ENCODE measurements around the gene ATXN1. TPM values are rescaled to one million over a fixed set of nuclear protein-coding genes. Genes with fewer than 3 reads are reported as not detected.

Gene ATXN1
- total RNA-seq, 1 donor from 2014 or later, result 71.2 TPM

- no peak for ATAC-seq
- no peaks in the 10 kb centered on the region for H3K4me1 ChIP-seq
- H3K36me3 ChIP-seq, result no peaks in the 10 kb centered on the region
- no peaks in the 10 kb centered on the region for H3K27me3 ChIP-seq
- H3K9me3 ChIP-seq, result no peaks in the 10 kb centered on the region
- no peak overlapping the region for H3K27ac ChIP-seq
- intact Hi-C loops (cut with DNase I), result no loop called here
- no peak for DNase-seq
- H3K4me3 ChIP-seq, result no peak overlapping the region
- TF ChIP-seq, protein P1, sequence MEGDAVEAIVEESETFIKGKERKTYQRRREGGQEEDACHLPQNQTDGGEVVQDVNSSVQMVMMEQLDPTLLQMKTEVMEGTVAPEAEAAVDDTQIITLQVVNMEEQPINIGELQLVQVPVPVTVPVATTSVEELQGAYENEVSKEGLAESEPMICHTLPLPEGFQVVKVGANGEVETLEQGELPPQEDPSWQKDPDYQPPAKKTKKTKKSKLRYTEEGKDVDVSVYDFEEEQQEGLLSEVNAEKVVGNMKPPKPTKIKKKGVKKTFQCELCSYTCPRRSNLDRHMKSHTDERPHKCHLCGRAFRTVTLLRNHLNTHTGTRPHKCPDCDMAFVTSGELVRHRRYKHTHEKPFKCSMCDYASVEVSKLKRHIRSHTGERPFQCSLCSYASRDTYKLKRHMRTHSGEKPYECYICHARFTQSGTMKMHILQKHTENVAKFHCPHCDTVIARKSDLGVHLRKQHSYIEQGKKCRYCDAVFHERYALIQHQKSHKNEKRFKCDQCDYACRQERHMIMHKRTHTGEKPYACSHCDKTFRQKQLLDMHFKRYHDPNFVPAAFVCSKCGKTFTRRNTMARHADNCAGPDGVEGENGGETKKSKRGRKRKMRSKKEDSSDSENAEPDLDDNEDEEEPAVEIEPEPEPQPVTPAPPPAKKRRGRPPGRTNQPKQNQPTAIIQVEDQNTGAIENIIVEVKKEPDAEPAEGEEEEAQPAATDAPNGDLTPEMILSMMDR (IDR thresholded peaks at IDR 0.05), result no peak
Observed at GRCh38 chr6:16359563-16359962, 401.7 kb downstream of the ATXN1 start.

DNA sequence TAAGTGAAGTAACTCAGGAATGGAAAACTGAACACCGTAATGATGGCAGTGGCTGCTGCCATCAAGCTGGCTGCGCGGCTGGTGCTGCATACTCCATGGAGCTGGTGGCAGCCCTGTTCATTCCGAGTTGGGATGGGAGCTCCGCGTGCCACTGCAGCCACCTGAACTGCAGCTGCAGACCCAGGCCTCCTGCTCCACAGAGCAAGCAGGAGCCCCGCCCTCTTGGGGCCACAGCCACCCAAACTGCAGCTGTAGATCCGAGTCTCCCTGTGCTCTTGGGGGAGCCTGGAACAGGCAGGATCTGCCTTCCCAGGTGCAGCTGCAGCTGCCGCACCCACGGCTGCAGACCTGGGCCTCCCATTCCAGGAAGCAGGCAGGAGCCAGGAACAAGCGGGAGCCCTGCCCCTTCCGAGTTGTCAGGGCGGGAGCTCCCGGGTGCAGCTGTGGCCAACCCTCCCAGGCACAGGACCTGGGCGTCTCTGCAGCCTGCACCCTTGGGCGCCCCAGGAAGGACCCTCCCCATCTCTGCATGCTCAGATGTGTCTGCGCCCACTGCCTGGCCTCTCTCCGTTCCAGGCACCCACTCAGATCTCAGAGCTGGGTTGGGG is 402.6 kb downstream of the ATXN1 start:
- TF ChIP-seq, protein P1 (IDR thresholded peaks at IDR 0.05), result no peak
- H3K27ac ChIP-seq, result no peak overlapping the region
- H3K27me3 ChIP-seq, result no peaks in the 10 kb centered on the region
- H3K4me1 ChIP-seq, result no peaks in the 10 kb centered on the region
- H3K36me3 ChIP-seq, result no peaks in the 10 kb centered on the region
- no peak overlapping the region for H3K4me3 ChIP-seq
- DNase-seq, result no peak
- no peak for ATAC-seq
- no peaks in the 10 kb centered on the region for H3K9me3 ChIP-seq
- intact Hi-C loops (cut with DNase I), result no loop called here

DNA sequence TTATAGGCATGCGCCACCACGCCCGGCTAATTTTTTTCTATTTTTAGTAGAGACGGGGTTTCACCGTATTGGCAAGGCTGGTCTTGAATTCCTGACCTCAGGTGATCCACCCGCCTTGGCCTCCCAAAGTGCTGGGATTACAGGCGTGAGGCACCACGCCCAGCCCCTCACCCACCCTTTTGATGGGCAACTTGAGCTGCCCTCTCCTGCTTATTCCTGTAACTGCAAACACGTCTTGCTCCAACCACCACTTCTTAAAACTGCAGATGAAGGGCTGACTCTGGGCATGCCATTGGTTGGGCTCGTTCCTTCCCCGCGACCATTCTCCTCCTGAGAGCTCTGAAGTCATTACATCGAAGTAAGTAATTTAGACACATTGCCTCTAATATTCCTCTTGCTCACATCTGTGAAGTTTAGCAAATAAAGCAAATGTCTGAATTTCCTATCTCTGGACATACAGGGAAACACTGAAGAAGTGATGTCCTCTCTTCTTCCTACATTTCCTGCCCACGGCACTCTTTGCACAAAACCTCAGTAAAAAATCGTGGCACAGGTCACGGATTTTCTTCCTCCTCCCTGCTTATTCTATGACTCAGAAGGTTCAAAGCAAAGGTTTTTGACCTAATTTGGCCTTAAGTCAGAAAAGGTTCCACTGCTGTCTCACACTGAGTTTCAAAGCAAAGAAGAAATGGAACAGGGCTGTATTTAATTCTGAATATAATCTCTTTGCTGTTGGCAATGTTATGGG is 405.4 kb downstream of the ATXN1 start:
- H3K27me3 ChIP-seq, result no peaks in the 10 kb centered on the region
- H3K4me3 ChIP-seq, result no peak overlapping the region
- peaks cover 4% of the 10 kb centered on the region for H3K4me1 ChIP-seq
- no peaks in the 10 kb centered on the region for H3K9me3 ChIP-seq
- ATAC-seq (peak; percentile 44), DNase-seq (no peak)
- intact Hi-C loops (cut with DNase I), result no loop called here
- H3K27ac ChIP-seq, result no peak overlapping the region
- no peaks in the 10 kb centered on the region for H3K36me3 ChIP-seq
- TF ChIP-seq, protein P1 (IDR thresholded peaks at IDR 0.05), result no peak

- DNase-seq (no peak), ATAC-seq (no peak)
- H3K27me3 ChIP-seq, result no peaks in the 10 kb centered on the region
- no peak overlapping the region for H3K4me3 ChIP-seq
- H3K9me3 ChIP-seq, result no peaks in the 10 kb centered on the region
- no peak overlapping the region for H3K27ac ChIP-seq
- no peaks in the 10 kb centered on the region for H3K36me3 ChIP-seq
- intact Hi-C loops (cut with DNase I), result no loop called here
- TF ChIP-seq, protein P1 (IDR thresholded peaks at IDR 0.05), result no peak
- peaks cover 4% of the 10 kb centered on the region for H3K4me1 ChIP-seq
Observed at GRCh38 chr6:16355238-16355637, 406.0 kb downstream of the ATXN1 start.

- TF ChIP-seq, protein P1 (IDR thresholded peaks at IDR 0.05), result no peak
Observed at GRCh38 chr6:16354692-16355091, 406.6 kb downstream of the ATXN1 start.

More at GRCh38 chr6:16354692-16355091, 406.6 kb downstream of the ATXN1 start:
- H3K27me3 ChIP-seq, result no peaks in the 10 kb centered on the region
- no peak overlapping the region for H3K4me3 ChIP-seq
- ATAC-seq, result no peak
- intact Hi-C loops (cut with DNase I), result no loop called here
- H3K36me3 ChIP-seq, result no peaks in the 10 kb centered on the region
- H3K9me3 ChIP-seq, result no peaks in the 10 kb centered on the region
- H3K4me1 ChIP-seq, result peaks cover 4% of the 10 kb centered on the region
- DNase-seq, result no peak
- H3K27ac ChIP-seq, result no peak overlapping the region

Data from upper lobe of right lung (tissue), 1 donor.